Ishikawa (cell line): ENCODE data around the gene TNFRSF9.
A peak's percentile ranks its signal among the peaks of the same experiment; 100 is the strongest.

Experiments
- TAF1 ChIP-seq: IDR thresholded peaks from 2 replicates; pipeline ENCODE4 v1.6.1; 2012; ENCODE audit warnings: low read depth, mild to moderate bottlenecking
- YY1 ChIP-seq: IDR thresholded peaks from 2 replicates; pipeline ENCODE4 v1.6.1; 2012; ENCODE audit warnings: low read depth
- TF ChIP-seq, protein P1 (sequence below): IDR thresholded peaks from 2 replicates; pipeline ENCODE4 v1.6.1; 2012

- peak; percentile 63 for TF ChIP-seq TAF1
- TF ChIP-seq, protein P1, sequence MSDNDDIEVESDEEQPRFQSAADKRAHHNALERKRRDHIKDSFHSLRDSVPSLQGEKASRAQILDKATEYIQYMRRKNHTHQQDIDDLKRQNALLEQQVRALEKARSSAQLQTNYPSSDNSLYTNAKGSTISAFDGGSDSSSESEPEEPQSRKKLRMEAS = peak; percentile 57
- TF ChIP-seq YY1 = no peak
Measured at GRCh38 chr1:7953850-7954609, 13.4 kb upstream of the TNFRSF9 start.
